Central memory CD8-positive, alpha-beta T cell (primary cell): ENCODE data around the gene IFT22.
"Not testable (repeated sequence)": the region's sequence is repeated elsewhere in the genome, so short reads cannot be mapped to it uniquely, and the experiment has no call there.

ENCODE experiments used
- ATAC-seq: fragments of 150-1000 bp; cut with Tn5 transposase; replicated peaks from 2 replicates; pipeline ENCODE4 v1.10.0; 2022; ENCODE audit warnings: mild to moderate bottlenecking, moderate FRiP score, moderate number of reproducible peaks; ENCODE audit not compliant: poor library complexity, severe bottlenecking; ENCODE audit errors: extremely low read depth
- DNase-seq, 2 donors: peaks; one replicate each; pipeline ENCODE4 v3.0.0; 2021; ENCODE audit warnings: low spot score in 2 of 2
- H3K27ac Mint-ChIP-seq: one replicate; pipeline ENCODE4 v1.8.0; 2022; ENCODE audit warnings: low read depth, mild to moderate bottlenecking, moderate library complexity, mixed read lengths
- H3K27me3 Mint-ChIP-seq: one replicate; pipeline ENCODE4 v1.8.0; 2022; ENCODE audit warnings: mixed read lengths
- H3K36me3 Mint-ChIP-seq: one replicate; pipeline ENCODE4 v1.8.0; 2022; ENCODE audit warnings: mild to moderate bottlenecking, moderate library complexity, mixed read lengths; ENCODE audit not compliant: insufficient read depth
- H3K4me1 Mint-ChIP-seq: one replicate; pipeline ENCODE4 v1.8.0; 2022; ENCODE audit warnings: mixed read lengths
- H3K4me3 Mint-ChIP-seq: one replicate; pipeline ENCODE4 v1.8.0; 2022; ENCODE audit warnings: mild to moderate bottlenecking, moderate library complexity, mixed read lengths
- H3K9me3 Mint-ChIP-seq: one replicate; pipeline ENCODE4 v1.8.0; 2022; ENCODE audit warnings: mixed read lengths

Gene IFT22

DNA sequence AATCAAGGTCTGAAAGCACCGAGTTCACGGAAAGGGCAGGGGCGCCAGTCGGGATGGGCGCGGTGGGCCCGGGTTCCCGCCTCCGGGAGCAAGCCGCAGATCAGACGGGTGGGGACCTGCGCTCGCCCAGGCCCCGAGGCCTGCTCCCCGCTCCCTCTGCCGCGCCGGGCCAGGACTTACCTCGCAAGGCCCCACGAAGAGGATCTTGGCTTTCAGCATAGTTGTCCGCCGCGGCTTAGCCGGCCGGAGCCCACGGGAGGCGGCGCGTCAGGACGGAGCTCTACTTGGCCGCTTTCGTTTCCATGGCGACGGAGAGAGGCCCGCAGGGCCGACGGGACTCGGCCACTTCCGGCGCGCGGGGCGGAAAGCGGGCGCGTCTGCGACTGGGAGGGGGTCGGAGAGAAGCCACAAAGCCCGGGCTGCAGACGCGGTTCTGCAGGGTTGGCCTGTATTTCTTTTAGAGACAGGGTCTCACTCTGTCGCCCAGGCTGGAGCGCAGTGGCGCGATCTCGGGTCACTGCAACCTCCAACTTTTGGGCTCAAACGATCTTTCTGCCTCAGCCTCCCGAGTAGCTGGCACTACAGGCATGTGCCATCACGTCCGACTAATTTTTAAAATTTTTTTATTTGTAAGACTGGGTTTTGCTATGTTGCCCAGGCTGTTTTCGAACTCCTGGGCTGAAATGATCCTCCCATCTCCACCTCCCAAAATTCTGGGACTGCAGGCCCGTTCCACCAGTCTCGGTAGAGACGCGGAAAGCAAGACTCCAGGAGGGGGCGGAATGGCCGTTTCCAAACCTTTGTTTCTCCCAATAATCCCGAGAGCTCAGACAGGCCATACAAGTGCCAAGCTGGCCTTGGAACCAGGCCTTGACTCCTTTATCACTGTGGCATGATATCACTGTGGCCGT, at the start of gene IFT22:
Gene IFT22 (minus strand): TSS at position 322 of the 911 bp plus-strand sequence. CDS start 103 bp downstream, at position 219.
- Mint-ChIP-seq H3K4me3 (peak within 1 kb of the TSS; percentile 90), H3K27ac (peak within 1 kb of the TSS; percentile 79), H3K4me1 (peaks cover 6% of the 10 kb centered on the region), H3K36me3 (peaks cover 6% of the 10 kb centered on the region), H3K27me3 (no peaks in the 10 kb centered on the region), H3K9me3 (no peaks in the 10 kb centered on the region)
- peak; percentile 95 for ATAC-seq
- peak; percentile 41 to 63 for DNase-seq

DNA sequence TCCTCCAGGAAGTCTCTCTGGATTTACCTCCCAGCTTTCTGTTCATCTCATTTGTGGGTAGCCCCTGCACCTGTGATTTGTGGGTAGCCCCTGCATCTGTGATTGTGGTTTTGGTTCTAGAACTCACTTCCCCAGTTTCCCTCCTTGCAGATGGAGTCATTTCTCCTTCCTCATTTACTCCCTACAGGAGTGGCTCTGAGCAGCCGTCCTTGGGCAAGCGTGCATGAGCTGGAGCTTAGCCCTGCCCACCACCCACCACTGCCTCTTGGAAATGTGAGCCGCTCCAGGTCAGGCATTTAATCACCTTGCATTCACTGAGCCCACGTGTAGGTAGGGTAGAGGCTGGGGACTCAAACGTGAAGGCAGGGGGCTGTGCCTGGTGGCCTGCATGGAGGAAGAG, 49.2 kb upstream of the IFT22 start:
- no peak for DNase-seq
- no peaks in the 10 kb centered on the region for H3K36me3 Mint-ChIP-seq
- H3K4me3 Mint-ChIP-seq = peak overlapping the region; percentile 1
- ATAC-seq = no peak
- H3K9me3 Mint-ChIP-seq = no peaks in the 10 kb centered on the region
- H3K27ac Mint-ChIP-seq = no peak overlapping the region
- peaks cover 73% of the 10 kb centered on the region for H3K27me3 Mint-ChIP-seq
- H3K4me1 Mint-ChIP-seq = no peaks in the 10 kb centered on the region

DNA sequence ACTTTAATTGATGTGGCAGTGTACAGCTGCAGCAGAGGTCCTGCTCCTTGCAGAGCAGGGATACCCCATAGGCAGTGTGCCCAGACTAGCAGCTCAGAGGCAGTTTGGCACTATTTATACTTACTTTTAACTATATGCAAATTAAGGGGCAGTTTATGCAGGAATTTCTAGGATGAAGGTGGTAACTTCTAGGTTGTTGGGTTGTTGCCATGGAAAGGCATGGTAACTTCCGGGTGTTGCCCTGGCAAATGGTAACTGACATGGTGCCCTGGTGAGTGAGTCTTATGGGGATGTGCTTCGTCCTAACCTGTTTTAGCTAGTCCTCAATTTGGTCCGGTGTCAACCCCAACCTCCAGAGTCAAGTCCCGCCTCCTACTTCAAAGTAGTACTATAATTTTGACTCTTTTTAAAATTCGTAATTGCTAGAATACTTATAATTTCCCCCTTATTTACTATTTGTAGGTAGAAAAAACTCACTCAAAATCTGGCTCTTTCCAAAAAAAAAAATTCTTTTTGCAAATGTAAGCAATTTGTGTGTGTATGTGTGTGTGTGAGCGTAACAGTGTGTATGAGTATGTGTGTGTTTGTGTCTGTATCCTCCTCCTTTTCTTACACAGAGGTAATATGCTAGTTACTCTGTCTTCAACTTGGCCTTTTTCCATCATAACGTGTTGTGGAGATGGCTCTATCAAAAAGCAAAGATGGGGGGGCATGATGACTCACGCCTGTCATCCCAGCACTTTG, 47.0 kb upstream of the IFT22 start:
- no peak for ATAC-seq
- no peak overlapping the region for H3K27ac Mint-ChIP-seq
- no peaks in the 10 kb centered on the region for H3K9me3 Mint-ChIP-seq
- H3K4me3 Mint-ChIP-seq = no peak overlapping the region
- H3K36me3 Mint-ChIP-seq = no peaks in the 10 kb centered on the region
- DNase-seq = no peak
- H3K4me1 Mint-ChIP-seq = no peaks in the 10 kb centered on the region
- H3K27me3 Mint-ChIP-seq = peaks cover 80% of the 10 kb centered on the region

DNA sequence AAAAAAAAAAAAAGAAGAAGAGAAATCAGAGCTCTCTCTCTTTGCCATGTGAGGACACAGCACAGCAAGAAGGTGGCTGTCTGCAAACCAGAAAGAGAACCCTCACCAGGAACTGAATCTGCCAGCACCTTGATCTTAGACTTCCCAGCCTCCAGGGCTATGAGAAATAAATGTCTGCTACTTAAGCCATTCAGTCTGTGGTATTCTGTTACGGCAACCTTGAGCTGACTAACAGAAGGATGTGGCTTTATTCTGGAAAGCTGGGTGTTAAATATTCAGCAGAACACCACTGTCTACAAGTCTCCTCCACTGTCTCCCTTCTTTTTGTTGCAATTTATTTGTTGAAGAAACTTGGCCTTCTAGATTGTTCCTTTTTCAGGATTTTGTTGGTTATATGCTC, 46.1 kb upstream of the IFT22 start:
- Mint-ChIP-seq H3K4me1 (no peaks in the 10 kb centered on the region), H3K27me3 (peaks cover 71% of the 10 kb centered on the region), H3K9me3 (no peaks in the 10 kb centered on the region), H3K36me3 (no peaks in the 10 kb centered on the region), H3K4me3 (no peak overlapping the region), H3K27ac (no peak overlapping the region)
- DNase-seq = no peak
- ATAC-seq = no peak

DNA sequence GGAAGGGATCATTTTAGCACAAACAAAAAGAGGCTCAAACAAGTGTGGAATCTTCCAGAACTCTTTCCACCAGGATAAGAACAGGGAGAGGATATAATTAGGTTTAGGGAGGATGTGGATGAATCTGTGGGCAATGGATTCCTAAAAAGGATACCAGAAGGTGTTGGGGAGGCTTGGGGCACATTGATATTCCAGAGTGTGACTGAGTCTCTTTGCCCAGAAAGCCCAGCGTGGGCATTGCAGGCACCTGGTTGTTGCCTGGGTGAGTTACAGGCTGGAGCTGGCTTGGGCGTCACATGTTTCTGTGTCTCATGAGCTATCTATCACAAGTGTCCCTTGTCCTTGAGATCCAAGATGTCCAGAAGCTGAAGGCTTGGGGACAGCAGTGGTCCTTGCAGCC, 44.3 kb upstream of the IFT22 start:
- Mint-ChIP-seq H3K27ac (no peak overlapping the region), H3K4me3 (no peak overlapping the region), H3K4me1 (no peaks in the 10 kb centered on the region), H3K36me3 (no peaks in the 10 kb centered on the region), H3K27me3 (peaks cover 63% of the 10 kb centered on the region), H3K9me3 (no peaks in the 10 kb centered on the region)
- ATAC-seq = no peak
- DNase-seq = no peak

DNA sequence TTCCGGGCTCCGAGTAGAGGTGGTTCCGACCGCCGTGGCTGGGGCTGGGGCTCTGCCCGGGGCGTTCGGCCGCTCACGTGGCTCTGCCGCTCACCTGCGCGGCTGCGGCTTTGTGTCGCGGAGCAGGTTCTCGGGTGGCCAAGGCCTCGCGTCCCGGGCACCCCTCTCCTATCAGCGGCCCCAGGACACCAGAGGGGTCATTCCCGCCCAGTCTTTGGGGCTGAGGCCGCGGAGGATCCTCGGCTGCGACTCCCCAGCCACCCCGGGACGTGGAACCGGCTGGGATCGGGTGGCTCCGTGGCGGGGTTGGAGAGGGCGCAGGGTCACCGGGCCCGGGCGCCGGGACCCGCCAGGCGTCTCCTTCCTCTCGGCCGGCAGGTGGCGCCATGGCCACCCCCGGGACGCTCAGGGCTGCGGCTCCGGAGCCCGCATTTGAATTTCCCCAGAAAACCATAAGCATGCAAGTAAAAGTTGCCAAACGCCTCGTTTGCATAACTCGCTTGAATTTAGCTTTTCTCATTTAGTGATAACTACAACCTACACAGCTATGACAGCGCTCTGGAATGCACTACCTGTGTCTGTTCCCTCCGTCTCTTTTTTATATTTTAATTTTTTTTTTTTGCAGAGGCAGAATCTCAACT, 42.2 kb upstream of the IFT22 start:
- Mint-ChIP-seq H3K4me3 (peak overlapping the region; percentile 53), H3K4me1 (no peaks in the 10 kb centered on the region)
- DNase-seq = peak; percentile 35 to 51

DNA sequence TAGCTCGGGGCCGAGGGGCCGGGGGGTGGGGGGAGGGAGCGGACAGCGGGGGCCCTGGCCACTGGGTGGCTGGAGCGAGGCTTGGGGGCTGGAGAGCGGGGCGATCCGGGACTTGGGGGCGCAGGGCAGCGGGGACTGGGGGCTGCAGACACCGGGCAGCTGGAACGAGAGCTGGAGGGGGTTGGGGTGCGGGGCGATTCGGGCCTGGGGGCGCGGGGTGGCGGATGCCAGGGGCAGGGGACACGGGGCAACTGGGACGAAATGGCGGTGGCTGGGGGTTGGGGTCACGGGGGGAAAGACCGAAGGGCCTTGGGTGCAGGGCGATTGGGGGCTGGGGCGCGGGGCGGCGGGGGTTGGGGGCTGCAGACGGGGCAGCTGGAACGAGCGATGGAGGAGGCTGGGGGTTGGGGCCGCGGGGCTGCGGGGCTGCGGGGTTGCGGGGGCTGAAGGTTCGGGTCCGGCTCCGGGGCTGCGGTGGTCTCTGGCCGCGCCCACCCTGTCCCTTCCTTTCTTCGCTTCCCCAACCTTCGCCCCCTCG, 41.7 kb upstream of the IFT22 start:
- Mint-ChIP-seq H3K36me3 (no peaks in the 10 kb centered on the region), H3K9me3 (no peaks in the 10 kb centered on the region), H3K4me3 (peak overlapping the region; percentile 53), H3K27ac (no peak overlapping the region), H3K27me3 (peaks cover 48% of the 10 kb centered on the region), H3K4me1 (no peaks in the 10 kb centered on the region)
- ATAC-seq (no peak), DNase-seq (no peak)

More for the DNA sequence above, 42.2 kb upstream of the IFT22 start:
- no peaks in the 10 kb centered on the region for H3K9me3 Mint-ChIP-seq
- H3K27me3 Mint-ChIP-seq = peaks cover 53% of the 10 kb centered on the region
- ATAC-seq = peak; percentile 74
- H3K27ac Mint-ChIP-seq = no peak overlapping the region
- H3K36me3 Mint-ChIP-seq = no peaks in the 10 kb centered on the region

DNA sequence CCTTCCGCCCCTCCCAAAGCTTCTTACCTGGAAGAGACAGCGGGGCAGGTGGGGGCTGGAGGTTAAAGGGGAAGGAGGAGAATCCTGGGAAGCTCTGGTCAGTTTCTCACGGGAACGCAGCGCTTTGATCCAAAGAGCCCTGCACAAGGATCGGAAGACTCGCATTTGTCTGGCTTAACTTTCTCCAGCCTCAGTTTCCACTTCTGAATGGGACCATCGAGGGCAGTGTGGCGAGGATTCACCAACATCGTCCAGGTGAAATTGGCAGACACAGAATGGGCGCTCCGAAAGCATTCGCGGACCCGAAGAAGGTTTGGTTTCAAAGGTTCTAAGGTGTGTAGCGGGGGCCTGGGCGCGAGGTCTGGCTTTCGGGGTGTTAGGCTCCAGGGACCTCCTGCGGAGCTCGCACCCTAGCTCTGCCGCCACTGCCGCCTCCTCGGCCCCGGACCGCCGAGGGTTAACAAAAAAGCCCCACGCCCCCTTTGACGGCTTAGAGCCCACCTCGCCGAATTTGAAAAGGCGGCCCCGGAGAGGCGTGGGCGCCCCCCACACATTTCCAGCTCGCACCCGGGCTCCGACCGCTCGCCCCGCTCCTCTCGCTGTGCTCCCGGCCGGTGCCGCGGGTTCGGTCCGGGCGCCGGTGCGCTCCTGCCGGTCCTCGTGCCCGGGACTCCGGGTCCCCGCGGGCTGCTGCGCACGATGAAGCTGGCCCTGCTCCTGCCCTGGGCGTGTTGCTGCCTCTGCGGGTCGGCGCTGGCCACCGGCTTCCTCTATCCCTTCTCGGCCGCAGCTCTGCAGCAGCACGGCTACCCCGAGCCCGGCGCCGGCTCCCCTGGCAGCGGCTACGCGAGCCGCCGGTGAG, 41.0 kb upstream of the IFT22 start, which contains the start of gene COL26A1:
Gene COL26A1 (plus strand): TSS at position 542 of the 862 bp plus-strand sequence. CDS start 158 bp downstream, at position 700.
- Mint-ChIP-seq H3K27ac (no peak within 1 kb of the TSS), H3K36me3 (no peaks in the 10 kb centered on the region), H3K9me3 (no peaks in the 10 kb centered on the region), H3K4me3 (peak within 1 kb of the TSS; percentile 58), H3K27me3 (peaks cover 43% of the 10 kb centered on the region), H3K4me1 (no peaks in the 10 kb centered on the region)
- ATAC-seq (no peak), DNase-seq (no peak)

DNA sequence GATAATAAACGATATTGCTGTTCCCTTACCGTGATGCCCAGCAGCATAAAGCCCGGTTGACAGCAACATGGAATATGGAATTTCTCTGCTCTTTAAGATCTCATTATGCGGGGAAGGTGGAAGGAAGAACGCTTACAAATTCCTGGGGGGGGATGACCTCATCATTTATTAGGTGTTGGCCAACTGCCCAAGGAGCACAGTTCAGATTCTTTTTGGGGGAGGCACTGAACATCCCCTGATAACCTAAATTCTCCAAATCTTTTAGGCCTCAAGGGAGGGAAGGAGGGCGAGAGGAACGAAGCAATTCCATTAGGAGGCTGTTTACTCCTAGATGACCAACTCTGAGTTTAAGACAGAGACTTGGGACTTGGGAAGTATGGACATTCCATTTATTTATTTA, 35.8 kb upstream of the IFT22 start:
- Mint-ChIP-seq H3K4me3 (no peak overlapping the region), H3K27ac (no peak overlapping the region), H3K27me3 (peaks cover 26% of the 10 kb centered on the region), H3K4me1 (no peaks in the 10 kb centered on the region), H3K36me3 (no peaks in the 10 kb centered on the region), H3K9me3 (no peaks in the 10 kb centered on the region)
- no peak for ATAC-seq
- no peak for DNase-seq

DNA sequence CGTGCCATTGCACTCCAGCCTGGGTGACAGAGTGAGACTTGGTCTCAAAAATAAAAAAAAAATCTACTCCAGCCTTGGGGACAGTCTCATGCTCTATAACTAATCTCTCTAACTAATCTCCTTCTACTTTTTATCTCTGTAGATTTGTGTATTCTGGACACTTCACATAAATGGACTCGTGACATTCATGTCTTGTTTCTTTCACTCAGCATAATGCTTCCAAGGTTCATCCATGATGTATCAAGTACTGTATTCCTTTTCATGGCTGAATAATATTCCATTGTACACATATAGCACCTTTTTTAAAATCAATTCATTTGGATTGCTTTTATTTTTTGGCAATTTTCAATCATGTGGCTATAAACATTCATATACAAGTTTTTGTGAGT, 31.3 kb upstream of the IFT22 start:
- H3K4me3 Mint-ChIP-seq = no peak overlapping the region
- no peak for DNase-seq
- ATAC-seq = no peak
- H3K27ac Mint-ChIP-seq = no peak overlapping the region
- peaks cover 30% of the 10 kb centered on the region for H3K27me3 Mint-ChIP-seq
- H3K36me3 Mint-ChIP-seq = peaks cover 5% of the 10 kb centered on the region
- H3K4me1 Mint-ChIP-seq = no peaks in the 10 kb centered on the region
- H3K9me3 Mint-ChIP-seq = no peaks in the 10 kb centered on the region

DNA sequence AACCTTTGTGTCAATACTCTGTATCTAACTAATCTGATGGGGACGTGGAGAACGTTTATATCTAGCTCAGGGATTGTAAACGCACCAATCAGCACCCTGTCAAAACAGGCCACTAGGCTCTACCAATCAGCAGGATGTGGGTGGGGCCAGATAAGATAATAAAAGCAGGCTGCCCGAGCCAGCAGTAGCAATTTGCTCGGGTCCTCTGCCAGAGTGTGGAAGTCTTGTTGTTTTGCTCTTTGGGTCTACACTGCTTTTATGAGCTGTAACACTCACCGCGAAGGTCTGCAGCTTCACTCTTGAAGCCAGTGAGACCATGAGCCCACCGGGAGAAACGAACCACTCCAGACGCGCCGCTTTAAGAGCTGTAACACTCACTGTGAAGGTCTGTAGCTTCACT, 27.7 kb upstream of the IFT22 start:
- not testable (repeated sequence) for H3K4me1 Mint-ChIP-seq, H3K27ac Mint-ChIP-seq, H3K4me3 Mint-ChIP-seq, DNase-seq, H3K9me3 Mint-ChIP-seq, ATAC-seq, H3K36me3 Mint-ChIP-seq
- peaks cover 12% of the 10 kb centered on the region for H3K27me3 Mint-ChIP-seq
